ENCODE results near the gene CACTIN.
"Not testable (repeated sequence)": the region's sequence is repeated elsewhere in the genome, so short reads cannot be mapped to it uniquely, and the experiment has no call there.

The CACTIN gene

DNA sequence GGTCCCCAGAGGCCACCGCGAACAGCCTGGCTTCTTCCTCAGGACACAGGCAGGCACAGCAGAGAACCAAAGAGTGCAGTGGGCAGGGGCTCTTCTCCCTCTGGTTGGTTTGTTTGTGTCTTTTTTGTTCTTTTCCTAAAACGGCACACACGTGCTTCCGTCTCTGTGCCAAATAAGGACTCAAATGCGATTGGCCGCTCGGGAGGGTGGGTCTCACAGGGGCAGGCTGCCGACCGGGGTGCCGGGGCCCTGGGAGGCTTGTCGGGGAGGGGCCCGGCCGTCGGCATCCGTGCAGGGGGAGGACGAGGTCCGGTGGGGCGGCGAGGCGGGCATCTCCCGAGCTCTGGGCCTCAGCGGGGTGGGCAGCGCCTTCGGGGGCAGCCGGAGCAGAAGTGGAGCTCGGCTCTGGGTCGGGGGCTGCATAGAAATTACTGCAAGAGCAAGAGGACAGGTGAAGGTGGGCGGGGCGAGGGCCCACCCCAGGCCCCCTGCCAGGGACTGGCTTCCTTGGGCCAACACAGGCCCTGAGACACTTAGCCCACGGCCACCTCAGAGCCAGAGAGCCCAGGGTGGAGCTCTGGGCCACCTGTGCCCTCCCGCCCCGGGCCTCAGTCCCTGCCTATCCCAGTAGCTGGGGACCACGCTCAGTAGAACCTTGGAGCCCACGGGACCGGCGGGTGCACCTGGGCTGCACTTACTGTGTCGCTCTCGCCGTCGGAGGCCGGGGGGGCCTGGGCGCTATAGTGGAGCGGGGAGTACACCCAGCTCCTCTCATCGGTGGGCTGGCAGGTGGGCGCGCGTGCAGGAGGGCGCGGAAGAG is 6.4 kb upstream of the CACTIN start:
- H3K4me3 ChIP-seq (ENCODE audit: low read depth, low read length): no peak overlapping the region
- TF ChIP-seq CTCF (IDR thresholded peaks at IDR 0.05; ENCODE audit: control insufficient read depth, extremely low read depth, insufficient read depth): no peak
- DNase-seq (ENCODE audit: low read depth): no peak

DNA sequence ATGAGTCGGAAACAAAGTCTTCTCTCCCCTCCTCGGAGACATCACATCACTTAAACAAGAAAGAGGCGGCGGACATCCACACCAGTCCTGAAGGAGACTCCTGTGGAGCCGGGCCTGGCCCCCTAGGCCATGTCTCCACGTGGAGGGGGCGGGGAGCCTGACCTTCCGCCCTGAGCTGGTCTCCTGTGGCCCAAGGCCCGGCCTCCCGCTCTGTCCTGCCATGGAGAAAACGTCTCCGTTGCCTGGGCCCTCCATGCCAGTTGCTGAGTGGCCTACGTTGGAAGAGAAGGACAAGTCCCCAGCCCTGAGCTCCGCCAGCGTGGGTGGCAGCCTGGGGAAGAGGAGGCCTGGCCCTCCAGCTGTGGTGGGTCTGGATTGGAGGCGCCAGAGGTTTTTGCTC is 5.5 kb upstream of the CACTIN start:
- H3K4me3 ChIP-seq (ENCODE audit: low read depth, low read length): no peak overlapping the region
- no peak for DNase-seq (ENCODE audit: low read depth)
- no peak for TF ChIP-seq CTCF (IDR thresholded peaks at IDR 0.05; ENCODE audit: control insufficient read depth, extremely low read depth, insufficient read depth)

- H3K4me3 ChIP-seq (ENCODE audit: low read depth, low read length): no peak overlapping the region
- TF ChIP-seq CTCF (IDR thresholded peaks at IDR 0.05; ENCODE audit: control insufficient read depth, extremely low read depth, insufficient read depth): no peak
- DNase-seq (ENCODE audit: low read depth): no peak
These were observed 4.7 kb upstream of the CACTIN start for GRCh38 chr19:3631053-3631861.

- H3K4me3 ChIP-seq (ENCODE audit: low read depth, low read length); DNase-seq (ENCODE audit: low read depth): not testable (repeated sequence)
These were observed 2.2 kb upstream of the CACTIN start for GRCh38 chr19:3628766-3629165.

- peak overlapping the region; percentile 100 for H3K4me3 ChIP-seq (ENCODE audit: low read depth, low read length)
- DNase-seq (ENCODE audit: low read depth): no peak
- no peak for TF ChIP-seq CTCF (IDR thresholded peaks at IDR 0.05; ENCODE audit: control insufficient read depth, extremely low read depth, insufficient read depth)
These were observed 747 bp upstream of the CACTIN start for GRCh38 chr19:3627351-3627723.

DNA sequence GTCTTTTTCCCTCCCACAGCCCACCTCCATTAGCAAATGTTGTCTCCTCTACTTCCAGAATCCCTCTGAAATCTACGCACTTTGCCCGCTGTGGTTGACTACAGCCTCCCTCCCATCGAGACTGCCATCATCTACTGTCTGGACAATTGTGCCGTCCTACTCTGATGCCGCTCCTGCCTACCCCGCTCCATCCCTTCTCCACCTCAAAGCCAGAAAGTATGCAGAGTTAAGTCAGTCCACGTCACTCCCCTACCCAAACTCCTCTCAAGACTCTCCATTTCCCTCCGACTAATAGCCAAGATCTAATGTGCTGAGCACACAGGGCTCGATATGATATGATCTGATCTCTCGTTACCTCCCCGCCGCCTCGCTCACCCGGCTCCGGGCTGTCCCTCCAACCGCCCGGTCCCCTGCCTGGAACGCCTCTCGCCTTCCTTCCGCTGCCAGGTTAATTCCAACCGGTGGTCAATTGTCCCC is 556 bp downstream of the CACTIN start:
- DNase-seq (ENCODE audit: low read depth): no peak

More for the DNA sequence above, 556 bp downstream of the CACTIN start:
- TF ChIP-seq CTCF (IDR thresholded peaks at IDR 0.05; ENCODE audit: control insufficient read depth, extremely low read depth, insufficient read depth): no peak
- H3K4me3 ChIP-seq (ENCODE audit: low read depth, low read length): peak overlapping the region; percentile 100
